HG02970 (cell line): Measurements from ENCODE around the gene STRN4.

ENCODE experiments used
- ATAC-seq: cut with Tn5 transposase; IDR thresholded peaks from one replicate; pipeline ENCODE4 v1.9.1; 2021; ENCODE audit warnings: mild to moderate bottlenecking, moderate library complexity, moderate number of reproducible peaks; ENCODE audit not compliant: unreplicated experiment, low FRiP score

The STRN4 gene

DNA sequence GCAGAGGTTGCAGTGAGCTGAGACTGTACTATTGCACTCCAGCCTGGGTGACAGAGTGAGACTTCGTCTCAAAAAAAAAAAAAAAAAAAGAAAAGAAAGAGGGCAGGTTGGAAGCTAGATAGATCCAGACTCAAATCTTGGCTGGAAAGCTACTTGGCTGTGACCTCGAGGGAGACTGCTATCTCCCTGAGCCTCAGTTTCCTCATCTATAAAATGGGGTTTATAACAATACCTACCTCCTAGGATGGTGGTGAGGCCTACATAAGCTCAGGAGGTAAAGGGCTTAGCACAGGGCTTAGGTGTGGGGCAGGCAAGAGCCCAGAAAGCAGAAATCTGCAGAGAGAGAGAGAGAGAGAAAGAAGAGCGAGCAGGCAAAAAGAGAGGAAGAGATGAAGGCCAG is 61.1 kb downstream of the STRN4 start:
- no peak for ATAC-seq

DNA sequence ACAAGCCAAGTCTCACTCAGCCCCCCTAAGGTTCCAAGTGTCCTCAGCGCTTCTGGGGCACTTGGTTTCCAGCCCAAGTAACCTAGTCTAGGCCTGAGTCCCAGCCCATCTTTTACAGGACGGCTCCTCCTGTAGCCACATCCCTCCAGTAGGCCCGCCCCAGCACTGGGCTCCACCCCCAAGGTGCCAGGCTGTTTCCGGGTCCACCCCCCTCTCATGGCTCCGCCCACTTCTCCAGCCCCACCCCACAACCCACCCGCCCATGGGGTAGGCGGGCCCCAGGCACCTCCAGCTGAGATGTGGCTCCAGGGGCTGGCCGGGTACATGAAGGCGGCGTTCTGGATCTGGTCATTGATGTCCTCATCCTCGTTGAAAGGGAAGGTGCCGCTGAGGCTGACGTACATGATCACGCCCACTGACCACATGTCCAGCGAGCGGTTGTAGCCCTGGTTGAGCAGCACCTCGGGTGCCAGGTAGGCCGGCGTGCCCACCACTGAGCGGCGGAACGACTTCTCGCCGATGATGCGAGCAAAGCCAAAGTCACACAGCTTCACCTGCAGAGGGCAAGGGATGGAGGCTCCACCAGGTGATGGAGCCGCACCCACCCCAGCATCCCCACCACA is 68.0 kb downstream of the STRN4 start:
- no peak for ATAC-seq

DNA sequence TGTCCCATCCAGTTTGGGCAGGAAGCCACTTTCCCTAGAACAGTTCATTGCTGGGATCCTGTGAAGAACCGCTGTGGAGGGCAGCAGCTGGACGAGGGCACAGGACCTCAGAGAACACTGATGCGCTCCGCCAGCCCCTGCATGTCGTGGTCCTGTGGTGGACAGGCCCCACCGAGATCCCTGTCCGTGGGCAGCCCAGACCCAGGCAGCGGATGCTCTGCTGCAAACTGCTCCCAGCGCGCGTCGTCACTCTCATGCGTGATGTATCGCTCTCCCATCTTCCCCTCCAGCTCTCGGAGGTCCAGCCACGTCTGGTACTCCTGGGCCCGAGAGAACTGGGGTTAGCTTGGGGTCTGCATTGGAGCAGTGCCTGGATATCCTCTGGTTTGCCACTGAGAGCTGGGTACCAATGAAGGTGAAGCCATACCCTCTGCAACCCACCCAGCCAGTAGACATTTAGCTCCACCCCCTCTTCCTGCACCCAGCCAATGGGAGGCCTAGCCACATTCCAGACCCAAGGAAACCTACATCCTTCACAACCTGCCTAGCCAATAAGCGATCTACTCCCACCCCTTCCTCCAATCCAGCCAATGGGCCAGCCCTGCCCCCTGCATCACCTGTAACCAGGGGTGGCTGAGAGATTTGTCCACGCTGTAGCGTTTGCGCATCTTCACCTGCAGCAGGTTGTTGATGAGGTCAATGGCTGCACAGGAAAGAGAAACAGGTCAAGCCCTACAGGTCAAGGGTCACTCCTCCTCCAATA is 71.7 kb downstream of the STRN4 start:
- no peak for ATAC-seq

DNA sequence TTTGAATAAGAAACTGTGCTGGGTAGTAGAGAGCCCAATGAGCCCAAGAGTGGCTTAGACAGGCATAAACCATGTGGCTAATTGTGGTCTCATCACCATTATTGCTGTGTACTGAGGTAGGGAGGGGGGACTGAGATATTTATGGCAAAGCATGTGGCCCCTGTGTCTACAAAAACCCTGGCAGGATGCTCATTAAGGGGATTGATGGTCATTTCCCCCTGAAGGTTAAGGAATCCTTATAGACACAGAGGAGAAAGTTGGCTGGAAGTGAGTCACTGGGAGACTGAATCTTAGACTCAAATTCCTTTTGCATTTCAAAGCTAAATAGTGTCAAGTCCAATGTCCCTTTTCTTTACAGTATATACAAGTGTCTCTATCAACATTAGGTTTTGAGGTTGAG is 75.4 kb downstream of the STRN4 start:
- no peak for ATAC-seq
